HL-60 (cell line): ENCODE measurements around the gene ACOD1.

ENCODE experiments used
- DNase-seq, 2 experiments: peaks; one replicate each; pipeline ENCODE4 v3.0.0-alpha.2; 2010 to 2020; ENCODE audit warnings: low read depth in 1 of 2, low spot score in 1 of 2
- H3K27ac ChIP-seq: fragments of 250-450 bp; sonication (Bioruptor Pico); replicated peaks from 2 replicates; pipeline ENCODE4 v1.5.1; 2020; ENCODE audit warnings: mild to moderate bottlenecking, moderate library complexity
- H3K27me3 ChIP-seq: fragments of 250-450 bp; sonication (Bioruptor Pico); 2 replicates; pipeline ENCODE4 v1.5.1; 2021; ENCODE audit warnings: mild to moderate bottlenecking, moderate library complexity; ENCODE audit not compliant: insufficient read depth, poor library complexity, severe bottlenecking
- H3K4me3 ChIP-seq: replicated peaks from 2 replicates; pipeline ENCODE4 v1.5.1; 2011; ENCODE audit warnings: mild to moderate bottlenecking, control low read depth, low read length; ENCODE audit not compliant: insufficient read depth
- CTCF ChIP-seq: IDR thresholded peaks from one replicate; pipeline ENCODE4 v1.5.1; 2011; ENCODE audit warnings: low read length, control low read depth, inconsistent platforms; ENCODE audit not compliant: insufficient read depth
- GABPA ChIP-seq: IDR thresholded peaks from 2 replicates; pipeline ENCODE4 v1.6.1; 2012; ENCODE audit warnings: low read depth
- POLR2AphosphoS5 ChIP-seq: IDR thresholded peaks from 2 replicates; pipeline ENCODE4 v1.6.1; 2012; ENCODE audit warnings: low read depth
- REST ChIP-seq: IDR thresholded peaks from 2 replicates; pipeline ENCODE4 v1.6.1; 2012; ENCODE audit warnings: low read depth; ENCODE audit not compliant: insufficient replicate concordance
- SPI1 ChIP-seq: IDR thresholded peaks from 2 replicates; pipeline ENCODE4 v1.6.1; 2012; ENCODE audit warnings: low read depth, mild to moderate bottlenecking, borderline replicate concordance

Gene ACOD1

GRCh38 chr13:76928456-76928855, 19.9 kb upstream of the ACOD1 start:
- no peak for DNase-seq
- no peak overlapping the region for H3K27ac ChIP-seq
- TF ChIP-seq CTCF (no peak), GABPA (no peak), POLR2AphosphoS5 (no peak), SPI1 (no peak), REST (no peak)
- H3K4me3 ChIP-seq = no peak overlapping the region
- H3K27me3 ChIP-seq = no peaks in the 10 kb centered on the region

- Histone ChIP-seq H3K27ac (no peak overlapping the region), H3K27me3 (no peaks in the 10 kb centered on the region), H3K4me3 (no peak overlapping the region)
- no peak for DNase-seq
- TF ChIP-seq REST (no peak), SPI1 (peak; percentile 17; the same call in 1 of the 2 replicates)
Observed at GRCh38 chr13:76929320-76929719, 19.0 kb upstream of the ACOD1 start.

GRCh38 chr13:76929851-76930374, 18.4 kb upstream of the ACOD1 start:
- no peak overlapping the region for H3K27ac ChIP-seq
- no peak for TF ChIP-seq SPI1
- TF ChIP-seq CTCF = no peak
- TF ChIP-seq GABPA = no peak
- no peak for TF ChIP-seq POLR2AphosphoS5
- no peak for TF ChIP-seq REST

More at GRCh38 chr13:76929851-76930374, 18.4 kb upstream of the ACOD1 start:
- Histone ChIP-seq H3K27me3 (no peaks in the 10 kb centered on the region), H3K4me3 (no peak overlapping the region)
- no peak for DNase-seq
